ENCODE measurements around the gene FIGN. TPM values are rescaled to one million over a fixed set of nuclear protein-coding genes. Genes with fewer than 3 reads are reported as not detected.
A peak's percentile ranks its signal among the peaks of the same experiment; 100 is the strongest.

The FIGN gene
- total and polyA plus RNA-seq, 12 donors = 2.1 to 17.0 (median 11.9) TPM

DNA sequence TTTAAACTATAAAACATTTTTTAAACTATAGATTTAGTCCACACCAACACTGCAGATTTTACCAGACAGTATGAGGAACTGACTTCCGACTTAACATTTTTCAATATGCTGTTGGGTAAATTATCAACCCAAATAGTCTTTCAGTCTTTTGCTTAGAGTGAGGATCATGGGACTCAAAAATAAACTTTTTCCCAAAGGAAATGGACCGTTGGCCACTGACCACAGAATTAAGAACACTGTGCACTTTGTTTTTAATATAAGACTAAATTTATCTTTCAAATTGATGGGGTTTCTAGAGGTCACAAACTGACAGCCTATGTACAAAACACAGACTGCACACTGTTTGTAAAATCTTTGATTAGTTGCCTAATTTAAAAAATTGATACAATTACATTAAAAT is 44.9 kb downstream of the FIGN start:
- TF ChIP-seq, protein P1, sequence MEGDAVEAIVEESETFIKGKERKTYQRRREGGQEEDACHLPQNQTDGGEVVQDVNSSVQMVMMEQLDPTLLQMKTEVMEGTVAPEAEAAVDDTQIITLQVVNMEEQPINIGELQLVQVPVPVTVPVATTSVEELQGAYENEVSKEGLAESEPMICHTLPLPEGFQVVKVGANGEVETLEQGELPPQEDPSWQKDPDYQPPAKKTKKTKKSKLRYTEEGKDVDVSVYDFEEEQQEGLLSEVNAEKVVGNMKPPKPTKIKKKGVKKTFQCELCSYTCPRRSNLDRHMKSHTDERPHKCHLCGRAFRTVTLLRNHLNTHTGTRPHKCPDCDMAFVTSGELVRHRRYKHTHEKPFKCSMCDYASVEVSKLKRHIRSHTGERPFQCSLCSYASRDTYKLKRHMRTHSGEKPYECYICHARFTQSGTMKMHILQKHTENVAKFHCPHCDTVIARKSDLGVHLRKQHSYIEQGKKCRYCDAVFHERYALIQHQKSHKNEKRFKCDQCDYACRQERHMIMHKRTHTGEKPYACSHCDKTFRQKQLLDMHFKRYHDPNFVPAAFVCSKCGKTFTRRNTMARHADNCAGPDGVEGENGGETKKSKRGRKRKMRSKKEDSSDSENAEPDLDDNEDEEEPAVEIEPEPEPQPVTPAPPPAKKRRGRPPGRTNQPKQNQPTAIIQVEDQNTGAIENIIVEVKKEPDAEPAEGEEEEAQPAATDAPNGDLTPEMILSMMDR (IDR thresholded peaks at IDR 0.05) = no peak
- Histone ChIP-seq H3K27ac (peak overlapping the region in 5 of 10 donors; percentile 13 to 45 (median 33)), H3K36me3 (no peaks in the 10 kb centered on the region), H3K27me3 (no peaks in the 10 kb centered on the region), H3K9me3 (no peaks in the 10 kb centered on the region), H3K4me1 (peaks cover 3 to 61% (median 36%) of the 10 kb centered on the region in 9 donors), H3K4me3 (no peak overlapping the region)
- DNase-seq (no peak), ATAC-seq (peak in 4 of 8 donors; percentile 32 to 55 (median 44))
- intact Hi-C loops (cut with DNase I) = loop anchor here in 1 of 10 donors (5.0 kb wide), 1 partner anchor 41 kb away; no protein-coding TSS in a partner anchor
- 34 to 47% methylated on average over 2 of the region's 2 CpGs for WGBS, 2 donors

DNA sequence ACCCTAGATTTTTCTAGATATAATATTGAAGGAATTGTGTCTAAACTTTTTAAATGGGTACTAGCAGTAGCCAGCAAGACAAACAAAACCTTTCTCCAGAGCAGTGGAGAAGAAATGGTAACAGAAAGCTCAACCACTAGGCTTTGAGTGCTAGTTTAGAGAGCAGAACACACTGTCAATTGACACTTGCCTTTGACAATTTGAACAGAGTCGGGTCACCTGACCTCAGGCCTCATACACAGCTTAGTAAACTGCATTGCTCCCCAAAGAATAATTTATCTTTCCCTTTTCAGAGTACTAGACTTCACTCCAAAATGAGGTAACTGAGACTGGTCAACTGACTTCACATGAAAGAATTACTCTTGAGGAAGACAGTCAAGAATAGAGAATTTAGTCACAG is 48.6 kb downstream of the FIGN start:
- WGBS, 2 donors = 54 to 63% methylated on average over 1 of the region's 1 CpG
- Histone ChIP-seq H3K4me1 (peaks cover 3 to 71% (median 34%) of the 10 kb centered on the region in 9 donors), H3K4me3 (no peak overlapping the region), H3K9me3 (no peaks in the 10 kb centered on the region), H3K36me3 (no peaks in the 10 kb centered on the region), H3K27ac (no peak overlapping the region), H3K27me3 (no peaks in the 10 kb centered on the region)
- DNase-seq = no peak
- intact Hi-C loops (cut with DNase I) = no loop called here
- ATAC-seq = peak in 4 of 8 donors; percentile 32 to 63 (median 46)
- TF ChIP-seq, protein P1 (IDR thresholded peaks at IDR 0.05) = no peak

DNA sequence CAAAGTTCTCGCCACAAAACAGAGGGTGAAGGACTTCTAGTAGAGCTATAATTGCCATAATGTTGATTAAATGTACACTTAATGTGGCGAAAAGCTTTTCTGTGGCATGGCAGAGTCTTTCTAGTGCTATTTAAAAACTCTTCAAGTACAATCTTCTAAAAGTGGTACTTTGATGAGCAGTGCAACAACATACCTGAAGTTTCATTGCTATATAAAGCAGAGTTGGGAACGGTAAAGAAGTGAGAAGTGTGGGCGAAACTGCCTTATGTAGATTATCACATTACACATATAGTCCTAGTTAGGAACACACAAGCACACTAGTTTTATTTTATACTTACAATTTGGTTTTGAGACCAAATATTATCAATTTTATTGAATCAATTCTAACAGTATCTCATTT is 49.5 kb downstream of the FIGN start:
- TF ChIP-seq, protein P1 (IDR thresholded peaks at IDR 0.05) = no peak
- WGBS, 2 donors = 53 to 62% methylated on average over 4 of the region's 4 CpGs
- Histone ChIP-seq H3K9me3 (no peaks in the 10 kb centered on the region), H3K27ac (no peak overlapping the region), H3K36me3 (no peaks in the 10 kb centered on the region), H3K27me3 (no peaks in the 10 kb centered on the region), H3K4me1 (peaks cover 3 to 71% (median 26%) of the 10 kb centered on the region in 9 donors), H3K4me3 (no peak overlapping the region)
- no peak for DNase-seq
- intact Hi-C loops (cut with DNase I) = no loop called here
- ATAC-seq = no peak

DNA sequence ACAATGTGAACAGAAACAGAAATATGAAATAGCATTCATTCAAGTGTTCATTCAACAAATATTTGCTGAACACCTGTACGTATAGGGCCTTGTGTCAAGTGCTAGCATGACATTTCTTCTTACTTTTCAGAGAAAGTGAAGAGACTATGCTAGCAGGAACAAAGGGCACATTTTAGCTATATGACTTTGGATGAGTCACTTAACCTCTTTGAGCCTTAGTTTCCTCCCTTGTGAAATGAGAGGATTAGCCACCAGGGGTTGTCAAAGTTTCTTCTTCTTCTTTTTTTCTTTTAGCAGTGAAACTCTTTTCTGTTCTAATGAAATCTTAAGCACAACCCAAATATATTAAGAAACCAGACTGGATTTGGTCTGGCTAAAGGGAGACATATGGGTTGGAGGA is 53.1 kb downstream of the FIGN start:
- intact Hi-C loops (cut with DNase I) = no loop called here
- no peak overlapping the region for H3K4me3 ChIP-seq
- H3K9me3 ChIP-seq = no peaks in the 10 kb centered on the region
- peak in 1 of 8 donors; percentile 23 for ATAC-seq
- no peaks in the 10 kb centered on the region for H3K27me3 ChIP-seq
- TF ChIP-seq, protein P1 (IDR thresholded peaks at IDR 0.05) = peak in 2 of 9 donors; percentile 7 to 16
- WGBS, 2 donors = 75 to 88% methylated on average over 1 of the region's 1 CpG
- H3K4me1 ChIP-seq = peaks cover 0 to 56% (median 22%) of the 10 kb centered on the region in 9 donors
- no peak for DNase-seq
- H3K36me3 ChIP-seq = no peaks in the 10 kb centered on the region
- peak overlapping the region in 1 of 10 donors; percentile 30 for H3K27ac ChIP-seq

Measured in heart right ventricle (tissue), 16 donors.